K562 (cell line): ENCODE results near the gene EFNB3. TPM values are rescaled to one million over a fixed set of nuclear protein-coding genes. Genes with fewer than 3 reads are reported as not detected.

Source experiments
- ATAC-seq: fragments of 200-7000 bp; cut with Tn5 transposase; 3 replicates; pipeline ENCODE4 v1.9.1; 2020; ENCODE audit warnings: moderate library complexity
- BruUV-seq: library from RNA; stranded (reverse); fragments of 400-500 nt; replicated peaks from 2 replicates; lab custom pipeline; 2021; lab: Mats Ljungman, UMichigan
- CTCF ChIA-PET: fragments of 300-600 bp; formaldehyde crosslinking; extraction: SDS; loops from one replicate; lab custom pipeline; 2021; ENCODE audit warnings: low intra/inter-chr PET ratio; lab: Yijun Ruan, JAX
- POLR2A ChIA-PET: fragments of 300-600, 350-650 bp; sonication (Branson Sonifier 250); formaldehyde crosslinking; extraction: SDS; loops from one replicate; lab custom pipeline; 2021; ENCODE audit warnings: antibody characterized with exemption, inconsistent platforms; lab: Yijun Ruan, JAX
- DNase-seq, 4 experiments: peaks; one replicate each; pipeline versions ENCODE4 v3.0.0 to v3.0.0-alpha.2; 2011 to 2018; ENCODE audit warnings: low spot score in 3 of 4, mixed read lengths in 3 of 4; ENCODE audit errors: extremely low read depth in 1 of 4
- FAIRE-seq: peaks from 2 replicates; lab custom pipeline; 2011; peaks lifted over from hg19 to GRCh38; lab: Jason Lieb, UNC
- H2AFZ ChIP-seq: 2 replicates; pipeline ENCODE4 v1.6.0; 2011; ENCODE audit warnings: low read depth, low read length, control low read depth, inconsistent platforms
- H3K27ac ChIP-seq: fragments of 200-600 bp; 3 replicates; pipeline ENCODE4 v1.8.0; 2011; ENCODE audit warnings: low read depth, mild to moderate bottlenecking, control low read depth, inconsistent platforms, low read length, moderate library complexity, mixed read lengths; ENCODE audit errors: extremely low read depth
- H3K27me3 ChIP-seq, 2 experiments: fragments of 300-600 bp in 1 of 2; 2 replicates in 1 of 2; 3 replicates in 1 of 2; pipeline versions ENCODE4 v1.6.0 to v1.8.0; 2011; ENCODE audit warnings: inconsistent platforms in 2 of 2, low read length in 2 of 2, mild to moderate bottlenecking in 1 of 2, mixed read lengths in 1 of 2, moderate library complexity in 1 of 2; ENCODE audit not compliant: control insufficient read depth in 2 of 2, insufficient read depth in 2 of 2
- H3K36me3 ChIP-seq: fragments of 300-600 bp; 3 replicates; pipeline ENCODE4 v1.8.0; 2011; ENCODE audit warnings: mild to moderate bottlenecking, low read length, inconsistent platforms; ENCODE audit not compliant: control insufficient read depth, insufficient read depth
- H3K4me1 ChIP-seq, 2 experiments: fragments of 200-600 bp in 1 of 2; replicated peaks in 1 of 2; 2 replicates in 1 of 2; 3 replicates in 1 of 2; pipeline versions ENCODE4 v1.5.1 to v1.8.0; 2011; ENCODE audit warnings: inconsistent platforms in 2 of 2, low read length in 2 of 2, mild to moderate bottlenecking in 1 of 2, mixed read lengths in 1 of 2, moderate library complexity in 1 of 2; ENCODE audit not compliant: control insufficient read depth in 2 of 2, insufficient read depth in 2 of 2
- H3K4me2 ChIP-seq: 2 replicates; pipeline ENCODE4 v1.6.1; 2011; ENCODE audit warnings: low read length, control low read depth, inconsistent platforms, mixed read lengths; ENCODE audit not compliant: insufficient read depth
- H3K4me3 ChIP-seq: fragments of 200-600 bp; sonication (generic), shearing (Covaris generic); 2 replicates; pipeline ENCODE4 v1.5.1; 2016; ENCODE audit warnings: control low read depth, inconsistent platforms
- H3K79me2 ChIP-seq: fragments of 200-600 bp; 3 replicates; pipeline ENCODE4 v1.8.0; 2011; ENCODE audit warnings: low read length, inconsistent platforms; ENCODE audit not compliant: control insufficient read depth, insufficient read depth
- H3K9ac ChIP-seq, 2 experiments: 2 replicates each; pipeline versions ENCODE4 v1.6.0 to v1.6.1; 2011; ENCODE audit warnings: low read depth in 2 of 2, low read length in 2 of 2, control low read depth in 1 of 2, inconsistent platforms in 1 of 2, mild to moderate bottlenecking in 1 of 2, mixed read lengths in 1 of 2; ENCODE audit not compliant: insufficient read depth in 1 of 2
- H3K9me1 ChIP-seq: one replicate; pipeline ENCODE4 v1.6.0; 2011; ENCODE audit warnings: inconsistent platforms, mild to moderate bottlenecking, low read length, moderate library complexity; ENCODE audit not compliant: control insufficient read depth, insufficient read depth
- H3K9me3 ChIP-seq: replicated peaks from 2 replicates; pipeline ENCODE4 v1.5.1; 2011; ENCODE audit warnings: low read depth, low read length, inconsistent platforms; ENCODE audit not compliant: control insufficient read depth, insufficient read depth
- H4K20me1 ChIP-seq: replicated peaks from 2 replicates; pipeline ENCODE4 v1.6.1; 2011; ENCODE audit warnings: low read length, inconsistent platforms, mixed read lengths; ENCODE audit not compliant: control insufficient read depth, insufficient read depth
- CBFA2T2 ChIP-seq: fragments of 450-650 bp; conservative IDR thresholded peaks from 2 replicates; pipeline ENCODE4 v1.6.1; 2017; ENCODE audit warnings: mild to moderate bottlenecking
- PURB ChIP-seq: sonication (generic); formaldehyde crosslinking; IDR thresholded peaks from 2 replicates; pipeline ENCODE4 v1.9.0; 2021; ENCODE audit warnings: low read depth, mild to moderate bottlenecking, missing genetic modification reagents
- RHOXF2B ChIP-seq: fragments of 250-450 bp; sonication (Bioruptor Pico); conservative IDR thresholded peaks from 2 replicates; pipeline ENCODE4 v1.5.1; 2021
- STAT5B ChIP-seq: fragments of 250-450 bp; sonication (Bioruptor Pico); IDR thresholded peaks from 2 replicates; pipeline ENCODE4 v1.8.0; 2021; ENCODE audit warnings: mild to moderate bottlenecking, inconsistent platforms
- TAF1 ChIP-seq: IDR thresholded peaks from 2 replicates; pipeline ENCODE4 v1.6.1; 2011; ENCODE audit warnings: mild to moderate bottlenecking, low read length, moderate library complexity; ENCODE audit not compliant: insufficient read depth, control insufficient read depth, severe bottlenecking; ENCODE audit errors: extremely low read depth
- ZBTB26 ChIP-seq: fragments of 450-650 bp; formaldehyde crosslinking; IDR thresholded peaks from 2 replicates; pipeline ENCODE4 v1.4.0; 2022; ENCODE audit warnings: missing genetic modification characterization
- ZC3H11A ChIP-seq: IDR thresholded peaks from 2 replicates; pipeline ENCODE4 v1.6.1; 2012; ENCODE audit warnings: low read depth, low read length, improper control_type of control experiment
- WGBS: fragments of 100-300 bp; shearing (Covaris generic); methylation state at CpG from one replicate; pipeline ENCODE4 v1.1.6; 2016; ENCODE audit warnings: low coverage, mixed read lengths; ENCODE audit not compliant: insufficient coverage; ENCODE audit errors: missing lambda C conversion rate; 5-methylcytosine and 5-hydroxymethylcytosine counted together
- in situ Hi-C: fragments of 300-500 bp; cut with MboI; formaldehyde crosslinking; loops from 4 replicates; pipeline ENCODE4 v1.15.0; 2018; ENCODE audit warnings: inconsistent platforms, mixed read lengths
- intact Hi-C: fragments of 100-400 bp; cut with micrococcal nuclease; formaldehyde crosslinking; loops from 2 replicates; pipeline ENCODE4 v1.14.2; 2022
- polyA plus RNA-seq, 8 experiments: library from polyadenylated mRNA; depleted of rRNA in 4 of 8; stranded (reverse) in 5 of 8; unstranded in 3 of 8; fragments of >200 nt; fragmentation: Nextera tagmentation in 2 of 8; fragmentation: Illumina TruSeq in 1 of 8; extraction: Ambion mirVana in 2 of 8; extraction: Trizol in 1 of 8; gene quantifications; 2 replicates each; pipeline versions ENCODE4 v1.2.1 to v1.2.3, GENCODE V29; 2011 to 2014; ENCODE audit warnings: inconsistent platforms in 1 of 8, missing spikeins in 1 of 8
- total RNA-seq, 7 experiments: library from RNA; depleted of rRNA in 6 of 7; stranded (reverse); fragments of >200 nt in 6 of 7; fragmentation: Illumina TruSeq in 2 of 7; extraction: Trizol in 2 of 7; gene quantifications; 2 replicates each; pipeline versions ENCODE4 v1.2.1 to v1.2.3, GENCODE V29; 2011 to 2021; ENCODE audit warnings: low replicate concordance in 1 of 7
- TF ChIP-seq, protein P1 (sequence below), 2 experiments: fragments of 150-350 bp in 1 of 2; IDR thresholded peaks; 2 replicates each; pipeline ENCODE4 v1.6.1; 2012 to 2016; ENCODE audit warnings: low read depth in 2 of 2, low read length in 2 of 2, mild to moderate bottlenecking in 1 of 2, moderate library complexity in 1 of 2

The EFNB3 gene
- total and polyA plus RNA-seq, 9 of the 15 experiments (the other 6 are each of a cell fraction or from before 2014, with no cell fraction given), result not detected

DNA sequence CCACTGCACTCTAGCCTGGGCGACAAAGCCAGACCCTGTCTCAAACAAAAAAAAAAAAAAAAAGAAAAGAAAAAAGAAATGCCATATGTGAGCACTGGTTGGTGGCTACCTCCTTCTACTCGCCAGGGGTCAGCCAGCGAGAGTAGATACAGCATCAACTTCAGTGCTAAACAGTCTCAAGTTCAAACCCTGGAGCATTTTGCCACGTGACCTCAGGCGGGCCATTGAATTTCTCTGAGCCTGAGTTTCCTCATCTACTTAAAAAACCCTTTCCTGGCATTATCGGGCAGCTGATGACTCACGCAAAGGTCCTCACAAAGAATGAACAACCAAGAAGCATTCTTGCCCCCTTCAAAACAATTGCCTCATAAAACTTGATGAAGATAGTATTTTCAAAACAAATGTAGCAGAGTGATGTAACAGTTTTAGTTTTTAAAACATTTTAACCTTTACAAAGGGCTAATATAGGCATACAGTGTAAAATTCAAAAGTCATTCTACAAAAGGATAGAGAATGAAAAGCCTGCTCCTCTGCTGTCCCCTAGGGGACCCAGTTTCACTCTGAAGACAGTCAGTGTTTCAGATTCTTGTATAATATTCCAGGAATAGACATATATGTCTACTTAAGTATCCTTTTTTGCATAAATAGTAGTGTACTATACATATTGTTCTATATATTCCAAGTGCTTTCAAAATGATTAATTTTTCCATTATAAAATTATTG, 40.9 kb downstream of the EFNB3 start:
- H3K9ac ChIP-seq, result no peak overlapping the region
- ATAC-seq (peak; percentile 72), FAIRE-seq (no peak), DNase-seq (peak in 2 of 4 experiments; percentile 11 to 33)
- no peaks in the 10 kb centered on the region for H3K36me3 ChIP-seq
- H3K27me3 ChIP-seq, result peaks cover under 1 to 13% of the 10 kb centered on the region in 2 experiments; a peak in 3 of 5 replicates
- H3K27ac ChIP-seq, result no peak overlapping the region
- H3K9me1 ChIP-seq, result no peaks in the 10 kb centered on the region
- H3K9me3 ChIP-seq, result no peaks in the 10 kb centered on the region
- no peaks in the 10 kb centered on the region for H3K79me2 ChIP-seq
- no peaks in the 10 kb centered on the region for H4K20me1 ChIP-seq
- no peak overlapping the region for H3K4me3 ChIP-seq
- WGBS, result 1% methylated on average over 6 of the region's 7 CpGs
- no peak overlapping the region for H3K4me2 ChIP-seq
- ChIA-PET POLR2A (interaction anchor here (0.7 kb wide), 1 partner anchor 30 kb away, joined by 3 read pairs; no protein-coding TSS in a partner anchor), CTCF (interaction anchor here (0.5 to 0.7 kb wide), 3 partner anchors 113 to 216 kb away, joined by 3 to 4 read pairs (median 3); no protein-coding TSS in a partner anchor)
- no peak overlapping the region for H2AFZ ChIP-seq
- intact Hi-C loops (loop anchor here (2.0 to 10.0 kb wide), 2 partner anchors 31 to 109 kb away; partner anchors contain the start of genes CYB5D1, NAA38 and TMEM88), in situ Hi-C loops (loop anchor here (10.0 kb wide), 1 partner anchor 239 kb away; no protein-coding TSS in a partner anchor)
- no TSS peak for BruUV-seq
- no peaks in the 10 kb centered on the region; a peak in 2 of 5 replicates for H3K4me1 ChIP-seq
- TF ChIP-seq ZC3H11A (no peak), PURB (no peak), CBFA2T2 (peak; percentile 34; the same call in 1 of the 2 replicates), STAT5B (CRISPR knock-in tag) (no peak), ZBTB26 (no peak), RHOXF2B (CRISPR knock-in tag) (no peak), TAF1 (no peak)
- TF ChIP-seq, protein P1, sequence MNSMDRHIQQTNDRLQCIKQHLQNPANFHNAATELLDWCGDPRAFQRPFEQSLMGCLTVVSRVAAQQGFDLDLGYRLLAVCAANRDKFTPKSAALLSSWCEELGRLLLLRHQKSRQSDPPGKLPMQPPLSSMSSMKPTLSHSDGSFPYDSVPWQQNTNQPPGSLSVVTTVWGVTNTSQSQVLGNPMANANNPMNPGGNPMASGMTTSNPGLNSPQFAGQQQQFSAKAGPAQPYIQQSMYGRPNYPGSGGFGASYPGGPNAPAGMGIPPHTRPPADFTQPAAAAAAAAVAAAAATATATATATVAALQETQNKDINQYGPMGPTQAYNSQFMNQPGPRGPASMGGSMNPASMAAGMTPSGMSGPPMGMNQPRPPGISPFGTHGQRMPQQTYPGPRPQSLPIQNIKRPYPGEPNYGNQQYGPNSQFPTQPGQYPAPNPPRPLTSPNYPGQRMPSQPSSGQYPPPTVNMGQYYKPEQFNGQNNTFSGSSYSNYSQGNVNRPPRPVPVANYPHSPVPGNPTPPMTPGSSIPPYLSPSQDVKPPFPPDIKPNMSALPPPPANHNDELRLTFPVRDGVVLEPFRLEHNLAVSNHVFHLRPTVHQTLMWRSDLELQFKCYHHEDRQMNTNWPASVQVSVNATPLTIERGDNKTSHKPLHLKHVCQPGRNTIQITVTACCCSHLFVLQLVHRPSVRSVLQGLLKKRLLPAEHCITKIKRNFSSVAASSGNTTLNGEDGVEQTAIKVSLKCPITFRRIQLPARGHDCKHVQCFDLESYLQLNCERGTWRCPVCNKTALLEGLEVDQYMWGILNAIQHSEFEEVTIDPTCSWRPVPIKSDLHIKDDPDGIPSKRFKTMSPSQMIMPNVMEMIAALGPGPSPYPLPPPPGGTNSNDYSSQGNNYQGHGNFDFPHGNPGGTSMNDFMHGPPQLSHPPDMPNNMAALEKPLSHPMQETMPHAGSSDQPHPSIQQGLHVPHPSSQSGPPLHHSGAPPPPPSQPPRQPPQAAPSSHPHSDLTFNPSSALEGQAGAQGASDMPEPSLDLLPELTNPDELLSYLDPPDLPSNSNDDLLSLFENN (IDR thresholded peaks at IDR 0.05; ENCODE audit: low read depth in 2 of 2, low read length in 2 of 2), result no peak
